ENCODE results near the gene KLHL8.

- TF ChIP-seq POLR2AphosphoS5 (IDR thresholded peaks at IDR 0.05) (no peak), CTCF (IDR thresholded peaks at IDR 0.05) (no peak), POLR2A (IDR thresholded peaks at IDR 0.05) (no peak)
Observed at GRCh38 chr4:87268411-87268810, 48.0 kb upstream of the KLHL8 start.

All from stomach (tissue), 4 donors.